PC-9 (cell line): ENCODE measurements around the gene FYN.

Experiments used
- EZH2 ChIP-seq: fragments of 200-600 bp; sonication (generic); IDR thresholded peaks from 2 replicates; pipeline ENCODE4 v1.8.0; 2017; ENCODE audit warnings: antibody characterized with exemption, low read depth
- TF ChIP-seq, protein P1 (sequence below): fragments of 200-600 bp; sonication (generic); conservative IDR thresholded peaks from 2 replicates; pipeline ENCODE4 v1.6.1; 2017; ENCODE audit warnings: mixed run types, antibody characterized with exemption, mild to moderate bottlenecking, moderate library complexity

DNA sequence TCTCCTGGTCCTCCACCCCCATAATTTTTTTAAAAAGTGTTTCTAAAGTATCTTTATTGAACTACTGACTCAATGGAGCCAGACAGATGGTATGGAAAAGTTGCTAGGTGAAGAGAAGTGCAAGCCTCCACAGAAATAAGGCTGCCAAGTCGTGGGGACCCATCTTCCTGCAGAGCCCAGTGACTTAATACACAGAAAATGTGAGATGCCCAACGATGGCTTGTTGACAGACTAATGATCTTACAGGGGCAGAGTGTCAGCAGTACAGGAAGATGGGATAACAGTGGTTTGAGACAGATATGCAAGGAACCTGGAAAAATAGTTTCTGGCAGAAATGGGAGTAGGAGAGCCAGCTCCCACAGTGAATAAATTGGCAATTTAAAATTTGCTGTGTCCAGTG, 43.3 kb downstream of the FYN start:
- TF ChIP-seq EZH2, result no peak
- TF ChIP-seq, protein P1, sequence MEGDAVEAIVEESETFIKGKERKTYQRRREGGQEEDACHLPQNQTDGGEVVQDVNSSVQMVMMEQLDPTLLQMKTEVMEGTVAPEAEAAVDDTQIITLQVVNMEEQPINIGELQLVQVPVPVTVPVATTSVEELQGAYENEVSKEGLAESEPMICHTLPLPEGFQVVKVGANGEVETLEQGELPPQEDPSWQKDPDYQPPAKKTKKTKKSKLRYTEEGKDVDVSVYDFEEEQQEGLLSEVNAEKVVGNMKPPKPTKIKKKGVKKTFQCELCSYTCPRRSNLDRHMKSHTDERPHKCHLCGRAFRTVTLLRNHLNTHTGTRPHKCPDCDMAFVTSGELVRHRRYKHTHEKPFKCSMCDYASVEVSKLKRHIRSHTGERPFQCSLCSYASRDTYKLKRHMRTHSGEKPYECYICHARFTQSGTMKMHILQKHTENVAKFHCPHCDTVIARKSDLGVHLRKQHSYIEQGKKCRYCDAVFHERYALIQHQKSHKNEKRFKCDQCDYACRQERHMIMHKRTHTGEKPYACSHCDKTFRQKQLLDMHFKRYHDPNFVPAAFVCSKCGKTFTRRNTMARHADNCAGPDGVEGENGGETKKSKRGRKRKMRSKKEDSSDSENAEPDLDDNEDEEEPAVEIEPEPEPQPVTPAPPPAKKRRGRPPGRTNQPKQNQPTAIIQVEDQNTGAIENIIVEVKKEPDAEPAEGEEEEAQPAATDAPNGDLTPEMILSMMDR, result no peak
